GM12878 (cell line): ENCODE measurements around the gene RASSF10. TPM values are rescaled to one million over a fixed set of nuclear protein-coding genes. Genes with fewer than 3 reads are reported as not detected.

ENCODE experiments used
- ATAC-seq: fragments of 200-7000 bp; cut with Tn5 transposase; 3 replicates; pipeline ENCODE4 v1.9.1; 2020; ENCODE audit warnings: mild to moderate bottlenecking, moderate library complexity
- BruUV-seq: library from RNA; stranded (reverse); fragments of 400-500 nt; replicated peaks from 2 replicates; lab custom pipeline; 2021; lab: Mats Ljungman, UMichigan
- CTCF ChIA-PET: fragments of 300-600 bp; sonication (Branson Sonifier 250); formaldehyde crosslinking; extraction: SDS; loops from one replicate; lab custom pipeline; 2021; ENCODE audit warnings: inconsistent platforms; lab: Yijun Ruan, JAX
- POLR2A ChIA-PET: fragments of 350-600 bp; formaldehyde crosslinking; extraction: SDS; loops from one replicate; lab custom pipeline; 2021; ENCODE audit warnings: inconsistent platforms; lab: Charles Lee
- RAD21 ChIA-PET: fragments of 300-600 bp; sonication (Branson Sonifier 250); formaldehyde crosslinking; loops from one replicate; lab custom pipeline; 2023; ENCODE audit warnings: antibody characterized with exemption; ENCODE audit not compliant: unreplicated experiment; lab: Charles Lee
- SMC1A ChIA-PET: fragments of 300-600 bp; sonication (Branson Sonifier 250); formaldehyde crosslinking; loops from one replicate; lab custom pipeline; 2023; ENCODE audit not compliant: unreplicated experiment, uncharacterized antibody; lab: Charles Lee
- DNase-seq: peaks from one replicate; pipeline ENCODE4 v3.0.0-alpha.2; 2011; ENCODE audit warnings: low read depth, low spot score
- FAIRE-seq: peaks from 3 replicates; lab custom pipeline; 2011; peaks lifted over from hg19 to GRCh38; lab: Jason Lieb, UNC
- H2AFZ ChIP-seq: 2 replicates; pipeline ENCODE4 v1.6.0; 2011; ENCODE audit warnings: low read depth, low read length, control low read depth; ENCODE audit not compliant: control insufficient read depth
- H3K27ac ChIP-seq: 2 replicates; pipeline ENCODE4 v1.5.1; 2011; ENCODE audit warnings: control low read depth; ENCODE audit not compliant: control insufficient read depth, insufficient read depth
- H3K27me3 ChIP-seq, 2 experiments: replicated peaks in 1 of 2; 2 replicates each; pipeline versions ENCODE4 v1.6.0 to v1.6.1; 2011; ENCODE audit warnings: low read length in 1 of 2; ENCODE audit not compliant: control insufficient read depth in 2 of 2, insufficient read depth in 2 of 2
- H3K36me3 ChIP-seq, 2 experiments: 2 replicates each; pipeline ENCODE4 v1.5.1; 2011; ENCODE audit warnings: low read length in 1 of 2; ENCODE audit not compliant: control insufficient read depth in 2 of 2, insufficient read depth in 2 of 2
- H3K4me1 ChIP-seq: 2 replicates; pipeline ENCODE4 v1.6.1; 2011; ENCODE audit warnings: mild to moderate bottlenecking, low read length, moderate library complexity, mixed read lengths; ENCODE audit not compliant: control insufficient read depth, insufficient read depth
- H3K4me2 ChIP-seq: 2 replicates; pipeline ENCODE4 v1.6.0; 2011; ENCODE audit warnings: control low read depth; ENCODE audit not compliant: control insufficient read depth, insufficient read depth
- H3K4me3 ChIP-seq: fragments of 200-600 bp; sonication (generic); 2 replicates; pipeline ENCODE4 v1.5.1; 2016
- H3K79me2 ChIP-seq: 2 replicates; pipeline ENCODE4 v1.6.0; 2011; ENCODE audit warnings: low read length; ENCODE audit not compliant: control insufficient read depth, insufficient read depth
- H3K9ac ChIP-seq: 2 replicates; pipeline ENCODE4 v1.8.0; 2011; ENCODE audit warnings: low read length, control low read depth, mixed read lengths; ENCODE audit not compliant: control insufficient read depth, insufficient read depth
- H3K9me3 ChIP-seq: replicated peaks from 3 replicates; pipeline ENCODE4 v1.5.1; 2011; ENCODE audit warnings: mild to moderate bottlenecking, low read length; ENCODE audit not compliant: control insufficient read depth, insufficient read depth
- H4K20me1 ChIP-seq: 2 replicates; pipeline ENCODE4 v1.6.0; 2011; ENCODE audit not compliant: control insufficient read depth, insufficient read depth
- CHD4 ChIP-seq: fragments of 200-600 bp; sonication (generic); IDR thresholded peaks from 2 replicates; pipeline ENCODE4 v1.6.1; 2016; ENCODE audit warnings: mild to moderate bottlenecking
- FOS ChIP-seq: IDR thresholded peaks from 3 replicates; pipeline ENCODE4 v1.6.1; 2011; ENCODE audit warnings: borderline replicate concordance; ENCODE audit not compliant: insufficient read length; ENCODE audit errors: extremely low read depth
- GATAD2B ChIP-seq: fragments of 450-650 bp; conservative IDR thresholded peaks from 2 replicates; pipeline ENCODE4 v1.6.1; 2017; ENCODE audit warnings: low read depth, mild to moderate bottlenecking, moderate library complexity
- MEF2B ChIP-seq: fragments of 450-650 bp; IDR thresholded peaks from 2 replicates; pipeline ENCODE4 v1.6.1; 2018; ENCODE audit warnings: mild to moderate bottlenecking, moderate library complexity; ENCODE audit not compliant: partially characterized antibody, poor library complexity, severe bottlenecking
- RELA ChIP-seq: fragments of 450-650 bp; IDR thresholded peaks from 2 replicates; pipeline ENCODE4 v1.8.0; 2014; ENCODE audit warnings: borderline replicate concordance; ENCODE audit not compliant: partially characterized antibody
- RELB ChIP-seq: fragments of 450-650 bp; IDR thresholded peaks from 2 replicates; pipeline ENCODE4 v1.6.1; 2017; ENCODE audit warnings: low read depth, mild to moderate bottlenecking, moderate library complexity
- SIX5 ChIP-seq: IDR thresholded peaks from 2 replicates; pipeline ENCODE4 v1.6.1; 2011; ENCODE audit warnings: mild to moderate bottlenecking, low read depth, low read length, moderate library complexity; ENCODE audit not compliant: severe bottlenecking
- SKIL ChIP-seq: fragments of 450-650 bp; IDR thresholded peaks from 2 replicates; pipeline ENCODE4 v1.6.1; 2017; ENCODE audit warnings: mild to moderate bottlenecking, low read depth, inconsistent platforms; ENCODE audit not compliant: poor library complexity, severe bottlenecking
- WRNIP1 ChIP-seq: IDR thresholded peaks from 2 replicates; pipeline ENCODE4 v1.6.1; 2011; ENCODE audit warnings: low read depth, low read length, improper control_type of control experiment, borderline replicate concordance
- ZBTB33 ChIP-seq: fragments of 450-650 bp; IDR thresholded peaks from 2 replicates; pipeline ENCODE4 v1.6.1; 2017; ENCODE audit warnings: mild to moderate bottlenecking
- ZNF592 ChIP-seq: fragments of 450-650 bp; IDR thresholded peaks from 2 replicates; pipeline ENCODE4 v1.6.1; 2017; ENCODE audit warnings: mild to moderate bottlenecking, moderate library complexity
- ZSCAN29 ChIP-seq: fragments of 450-650 bp; IDR thresholded peaks from 2 replicates; pipeline ENCODE4 v1.6.1; 2017; ENCODE audit warnings: mild to moderate bottlenecking, moderate library complexity
- WGBS: methylation state at CpG from one replicate; pipeline ENCODE4 v1.1.6; 2016; ENCODE audit warnings: low lambda C conversion rate; ENCODE audit not compliant: insufficient replicate concordance, insufficient coverage; ENCODE audit errors: missing lambda C conversion rate; 5-methylcytosine and 5-hydroxymethylcytosine counted together
- in situ Hi-C: fragments of 300-500 bp; cut with MboI; formaldehyde crosslinking; loops from 9 replicates; pipeline ENCODE4 v1.14.3; 2018; ENCODE audit warnings: mixed read lengths
- intact Hi-C: fragments of 100-400 bp; cut with micrococcal nuclease; formaldehyde crosslinking; loops from one replicate; pipeline ENCODE4 v1.14.2; 2022; ENCODE audit not compliant: unreplicated experiment
- polyA plus RNA-seq, 11 experiments: library from polyadenylated mRNA; depleted of rRNA in 4 of 11; unstranded in 6 of 11; stranded (reverse) in 5 of 11; fragments of >200 nt; fragmentation: Nextera tagmentation in 4 of 11; fragmentation: Illumina TruSeq in 1 of 11; extraction: Ambion mirVana in 4 of 11; extraction: Trizol in 1 of 11; gene quantifications; 1 replicate in 1 of 11; 2 replicates in 10 of 11; pipeline versions ENCODE4 v1.2.1 to v1.2.3, GENCODE V29; 2011 to 2016; ENCODE audit warnings: inconsistent platforms in 2 of 11, missing spikeins in 2 of 11, low read depth in 1 of 11
- total RNA-seq, 4 experiments: library from RNA; depleted of rRNA in 3 of 4; stranded (reverse); fragments of >200 nt in 3 of 4; fragmentation: Illumina TruSeq in 1 of 4; extraction: Trizol in 1 of 4; gene quantifications; 2 replicates each; pipeline versions ENCODE4 v1.2.1 to v1.2.3, GENCODE V29; 2013 to 2021

Gene RASSF10
- total and polyA plus RNA-seq, 10 of the 15 experiments (the other 5 are each of a cell fraction or from before 2014, with no cell fraction given), result 0.03 to 0.23 (median 0.09) TPM; not detected in 6

- intact Hi-C loops, result no loop called here
- in situ Hi-C loops, result no loop called here
- CTCF ChIA-PET, result no interaction called here
- no TSS peak for BruUV-seq
- WGBS, result 19% methylated on average over 3 of the region's 3 CpGs
- POLR2A ChIA-PET, result no interaction called here
- FAIRE-seq (no peak), ATAC-seq (no peak), DNase-seq (no peak)
- Histone ChIP-seq H3K9ac (no peak overlapping the region), H3K9me3 (no peaks in the 10 kb centered on the region), H3K27ac (no peak overlapping the region), H3K4me2 (no peak overlapping the region), H4K20me1 (no peaks in the 10 kb centered on the region), H2AFZ (no peak overlapping the region), H3K36me3 (no peaks in the 10 kb centered on the region), H3K4me1 (no peaks in the 10 kb centered on the region), H3K4me3 (no peak overlapping the region), H3K79me2 (no peaks in the 10 kb centered on the region), H3K27me3 (no peaks in the 10 kb centered on the region; a peak in 1 of 4 replicates)
- RAD21 ChIA-PET, result no interaction called here
- SMC1A ChIA-PET, result no interaction called here
- TF ChIP-seq CHD4 (no peak), FOS (no peak), MEF2B (no peak), ZNF592 (no peak), ZSCAN29 (no peak), GATAD2B (no peak), WRNIP1 (no peak), SIX5 (no peak), SKIL (no peak), RELA (no peak), ZBTB33 (no peak), RELB (no peak)
- TF ChIP-seq, all 136 proteins: peak for 0
Measured at GRCh38 chr11:13029872-13030271, 20.8 kb downstream of the RASSF10 start.
